Measurements from ENCODE around the gene USP24.

Gene USP24

GRCh38 chr1:55067914-55068313 lies 147.2 kb downstream of the USP24 start:
- Histone ChIP-seq H2AFZ (ENCODE audit: low read depth, low read length) (no peak overlapping the region), H3K4me3 (ENCODE audit: low read length) (no peak overlapping the region), H3K4me2 (ENCODE audit: low read length) (no peak overlapping the region), H3K27me3 (ENCODE audit: low read depth, low read length) (no peaks in the 10 kb centered on the region), H3K27ac (ENCODE audit: low read length) (no peak overlapping the region), H3K4me1 (ENCODE audit: low read length) (no peaks in the 10 kb centered on the region), H3K9me3 (ENCODE audit: insufficient read depth, low read length) (no peaks in the 10 kb centered on the region), H3K79me2 (ENCODE audit: low read length) (no peaks in the 10 kb centered on the region), H4K20me1 (ENCODE audit: insufficient read depth, low read length) (no peaks in the 10 kb centered on the region), H3K9ac (ENCODE audit: low read length) (no peak overlapping the region), H3K36me3 (replicated peaks; ENCODE audit: low read depth, low read length) (peaks cover 11% of the 10 kb centered on the region)
- TF ChIP-seq EZH2phosphoT487 (IDR thresholded peaks at IDR 0.05; ENCODE audit: low read depth): no peak
- no peak for TF ChIP-seq CTCF (IDR thresholded peaks at IDR 0.05; ENCODE audit: low read depth, low read length)

- no peak overlapping the region for H3K4me3 ChIP-seq (ENCODE audit: low read length)
- H3K4me2 ChIP-seq (ENCODE audit: low read length): no peak overlapping the region
- no peaks in the 10 kb centered on the region for H4K20me1 ChIP-seq (ENCODE audit: insufficient read depth, low read length)
- no peak overlapping the region for H3K27ac ChIP-seq (ENCODE audit: low read length)
- H3K9ac ChIP-seq (ENCODE audit: low read length): no peak overlapping the region
- H3K27me3 ChIP-seq (ENCODE audit: low read depth, low read length): no peaks in the 10 kb centered on the region
- no peaks in the 10 kb centered on the region for H3K9me3 ChIP-seq (ENCODE audit: insufficient read depth, low read length)
- H3K79me2 ChIP-seq (ENCODE audit: low read length): no peaks in the 10 kb centered on the region
- TF ChIP-seq EZH2phosphoT487 (IDR thresholded peaks at IDR 0.05; ENCODE audit: low read depth) (no peak), CTCF (IDR thresholded peaks at IDR 0.05; ENCODE audit: low read depth, low read length) (no peak)
- peaks cover 11% of the 10 kb centered on the region for H3K36me3 ChIP-seq (replicated peaks; ENCODE audit: low read depth, low read length)
- no peak overlapping the region for H2AFZ ChIP-seq (ENCODE audit: low read depth, low read length)
- H3K4me1 ChIP-seq (ENCODE audit: low read length): no peaks in the 10 kb centered on the region
These were observed 148.0 kb downstream of the USP24 start for GRCh38 chr1:55067022-55067778.

GRCh38 chr1:55065648-55066047 lies 149.5 kb downstream of the USP24 start:
- H3K27ac ChIP-seq (ENCODE audit: low read length): no peak overlapping the region
- no peaks in the 10 kb centered on the region for H3K79me2 ChIP-seq (ENCODE audit: low read length)
- TF ChIP-seq EZH2phosphoT487 (IDR thresholded peaks at IDR 0.05; ENCODE audit: low read depth): no peak
- H3K4me3 ChIP-seq (ENCODE audit: low read length): no peak overlapping the region
- H3K27me3 ChIP-seq (ENCODE audit: low read depth, low read length): no peaks in the 10 kb centered on the region
- no peak overlapping the region for H3K9ac ChIP-seq (ENCODE audit: low read length)
- H3K36me3 ChIP-seq (replicated peaks; ENCODE audit: low read depth, low read length): peaks cover 8% of the 10 kb centered on the region
- H2AFZ ChIP-seq (ENCODE audit: low read depth, low read length): no peak overlapping the region
- no peaks in the 10 kb centered on the region for H3K4me1 ChIP-seq (ENCODE audit: low read length)
- no peaks in the 10 kb centered on the region for H4K20me1 ChIP-seq (ENCODE audit: insufficient read depth, low read length)
- H3K9me3 ChIP-seq (ENCODE audit: insufficient read depth, low read length): no peaks in the 10 kb centered on the region
- H3K4me2 ChIP-seq (ENCODE audit: low read length): no peak overlapping the region

GRCh38 chr1:55064861-55065263 lies 150.3 kb downstream of the USP24 start:
- Histone ChIP-seq H3K9ac (ENCODE audit: low read length) (no peak overlapping the region), H3K9me3 (ENCODE audit: insufficient read depth, low read length) (no peaks in the 10 kb centered on the region), H3K27me3 (ENCODE audit: low read depth, low read length) (no peaks in the 10 kb centered on the region), H3K79me2 (ENCODE audit: low read length) (no peaks in the 10 kb centered on the region), H3K36me3 (replicated peaks; ENCODE audit: low read depth, low read length) (peaks cover 8% of the 10 kb centered on the region), H3K4me1 (ENCODE audit: low read length) (no peaks in the 10 kb centered on the region), H4K20me1 (ENCODE audit: insufficient read depth, low read length) (no peaks in the 10 kb centered on the region), H2AFZ (ENCODE audit: low read depth, low read length) (no peak overlapping the region), H3K4me2 (ENCODE audit: low read length) (no peak overlapping the region), H3K4me3 (ENCODE audit: low read length) (no peak overlapping the region), H3K27ac (ENCODE audit: low read length) (no peak overlapping the region)
- no peak for TF ChIP-seq CTCF (IDR thresholded peaks at IDR 0.05; ENCODE audit: low read depth, low read length)
- TF ChIP-seq EZH2phosphoT487 (IDR thresholded peaks at IDR 0.05; ENCODE audit: low read depth): no peak
